HepG2 (cell line): ENCODE measurements around the gene TUBA1C. TPM values are rescaled to one million over a fixed set of nuclear protein-coding genes. Genes with fewer than 3 reads are reported as not detected.
A peak's percentile ranks its signal among the peaks of the same experiment; 100 is the strongest.

Source experiments
- AGO2 ChIP-seq: fragments of 200-400 bp; formaldehyde crosslinking; optimal IDR thresholded peaks from 2 replicates; pipeline ENCODE3; 2017; ENCODE audit warnings: mild to moderate bottlenecking, low read depth, low read length, moderate library complexity
- BRCA1 ChIP-seq: sonication (generic); formaldehyde crosslinking; IDR thresholded peaks from 2 replicates; pipeline ENCODE4 v1.4.0; 2020; ENCODE audit warnings: missing genetic modification reagents
- GABPB1 ChIP-seq: IDR thresholded peaks from 2 replicates; pipeline ENCODE4 v1.6.1; 2016; ENCODE audit warnings: mild to moderate bottlenecking, missing genetic modification reagents, moderate library complexity, missing compliant biosample characterization
- GATA4 ChIP-seq: sonication (generic); IDR thresholded peaks from 2 replicates; pipeline ENCODE4 v1.6.1; 2016; ENCODE audit warnings: antibody characterized with exemption, low read depth, borderline replicate concordance
- HIC2 ChIP-seq: sonication (generic); formaldehyde crosslinking; IDR thresholded peaks from 2 replicates; pipeline ENCODE4 v1.9.0; 2022; ENCODE audit warnings: low read depth, missing genetic modification reagents
- MEIS2 ChIP-seq: sonication (generic); formaldehyde crosslinking; IDR thresholded peaks from 2 replicates; pipeline ENCODE4 v1.9.0; 2021; ENCODE audit warnings: mild to moderate bottlenecking, missing genetic modification reagents
- NR2C2 ChIP-seq: sonication (generic); formaldehyde crosslinking; IDR thresholded peaks from 2 replicates; pipeline ENCODE4 v1.4.0; 2020; ENCODE audit warnings: missing genetic modification reagents, mild to moderate bottlenecking, moderate library complexity, borderline replicate concordance
- SAP130 ChIP-seq: IDR thresholded peaks from 2 replicates; pipeline ENCODE4 v1.6.1; 2016; ENCODE audit warnings: low read depth
- SIX4 ChIP-seq: sonication (generic); formaldehyde crosslinking; IDR thresholded peaks from 2 replicates; pipeline ENCODE4 v1.4.0; 2020; ENCODE audit warnings: missing genetic modification reagents
- ZFP90 ChIP-seq: sonication (generic); formaldehyde crosslinking; IDR thresholded peaks from 2 replicates; pipeline ENCODE4 v1.8.0; 2022; ENCODE audit warnings: missing genetic modification reagents, mild to moderate bottlenecking, inconsistent platforms, borderline replicate concordance
- polyA plus RNA-seq, 8 experiments: library from polyadenylated mRNA; depleted of rRNA in 3 of 8; stranded (reverse) in 7 of 8; unstranded in 1 of 8; fragments of >200 nt; fragmentation: Illumina TruSeq in 4 of 8; extraction: Trizol in 4 of 8; gene quantifications; 2 replicates each; pipeline versions ENCODE4 v1.2.1 to v1.2.3, GENCODE V29; 2011 to 2016; ENCODE audit warnings: low read depth in 4 of 8, missing spikeins in 1 of 8, mixed read lengths in 1 of 8; ENCODE audit not compliant: insufficient read depth in 1 of 8
- total RNA-seq, 5 experiments: library from RNA; depleted of rRNA; stranded (reverse); fragments of >200 nt; fragmentation: Illumina TruSeq; extraction: Trizol; gene quantifications; 2 replicates each; pipeline ENCODE4 v1.2.3, GENCODE V29; 2016; ENCODE audit warnings: low read depth in 1 of 5
- TF ChIP-seq, protein P1 (sequence below): sonication (generic); formaldehyde crosslinking; IDR thresholded peaks from 2 replicates; pipeline ENCODE4 v1.5.0; 2020; ENCODE audit warnings: mild to moderate bottlenecking, missing genetic modification reagents
- TF ChIP-seq, protein P2 (sequence below): IDR thresholded peaks from 2 replicates; pipeline ENCODE4 v1.6.1; 2016; ENCODE audit warnings: mild to moderate bottlenecking
- TF ChIP-seq, protein P3 (sequence below): IDR thresholded peaks from 2 replicates; pipeline ENCODE4 v1.6.1; 2016; ENCODE audit warnings: low read depth
- TF ChIP-seq, protein P4 (sequence below): sonication (generic); formaldehyde crosslinking; IDR thresholded peaks from 2 replicates; pipeline ENCODE4 v1.4.0; 2020; ENCODE audit warnings: missing genetic modification reagents

Gene TUBA1C
- total and polyA plus RNA-seq, 2 of the 13 experiments (the other 11 are each of a cell fraction or from before 2014, with no cell fraction given): 693 to 1,075 TPM

DNA sequence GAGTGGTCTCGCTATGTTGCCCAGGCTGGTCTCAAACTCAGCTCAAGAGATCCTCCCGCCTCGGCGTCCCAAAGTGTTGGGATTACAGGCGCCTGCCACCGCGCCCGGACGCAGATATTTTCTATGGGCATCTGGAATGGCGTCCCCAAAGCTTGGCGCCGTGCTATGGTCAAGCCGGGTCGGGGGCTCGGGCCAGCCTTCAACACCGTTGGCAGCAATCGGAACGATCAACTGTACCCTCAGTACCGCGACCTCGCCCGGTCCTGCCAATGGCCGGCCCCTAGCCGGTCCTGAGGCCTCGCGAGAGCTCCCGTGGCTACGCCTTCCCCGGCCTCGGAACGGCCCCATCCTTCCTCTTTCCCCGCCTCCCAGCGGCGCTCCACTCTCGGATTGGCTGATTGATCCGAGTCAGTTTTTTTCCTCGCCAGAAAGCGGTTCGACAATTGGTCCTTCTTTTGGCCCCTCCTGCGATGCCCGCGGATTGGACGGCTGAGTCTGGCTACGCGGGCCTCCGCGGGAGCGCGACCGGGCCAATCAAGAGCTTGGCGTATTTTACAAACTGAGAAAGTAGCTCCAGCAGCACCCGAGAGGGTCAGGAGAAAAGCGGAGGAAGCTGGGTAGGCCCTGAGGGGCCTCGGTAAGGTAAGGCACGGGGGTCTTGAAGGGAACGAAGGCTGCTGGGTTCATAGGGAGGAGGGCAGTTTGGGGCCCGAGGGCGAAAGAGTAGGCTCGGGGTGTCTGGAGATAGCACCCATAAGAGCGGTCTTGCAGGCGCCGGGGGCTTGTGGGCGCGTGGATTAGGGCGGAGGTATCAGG is 58.0 kb downstream of the TUBA1C start, which contains the start of gene TROAP (continued):
- peak; percentile 100 for TF ChIP-seq SAP130 (CRISPR knock-in tag)
- peak; percentile 47; the same call in 1 of the 2 replicates for TF ChIP-seq ZFP90
- TF ChIP-seq, protein P1, sequence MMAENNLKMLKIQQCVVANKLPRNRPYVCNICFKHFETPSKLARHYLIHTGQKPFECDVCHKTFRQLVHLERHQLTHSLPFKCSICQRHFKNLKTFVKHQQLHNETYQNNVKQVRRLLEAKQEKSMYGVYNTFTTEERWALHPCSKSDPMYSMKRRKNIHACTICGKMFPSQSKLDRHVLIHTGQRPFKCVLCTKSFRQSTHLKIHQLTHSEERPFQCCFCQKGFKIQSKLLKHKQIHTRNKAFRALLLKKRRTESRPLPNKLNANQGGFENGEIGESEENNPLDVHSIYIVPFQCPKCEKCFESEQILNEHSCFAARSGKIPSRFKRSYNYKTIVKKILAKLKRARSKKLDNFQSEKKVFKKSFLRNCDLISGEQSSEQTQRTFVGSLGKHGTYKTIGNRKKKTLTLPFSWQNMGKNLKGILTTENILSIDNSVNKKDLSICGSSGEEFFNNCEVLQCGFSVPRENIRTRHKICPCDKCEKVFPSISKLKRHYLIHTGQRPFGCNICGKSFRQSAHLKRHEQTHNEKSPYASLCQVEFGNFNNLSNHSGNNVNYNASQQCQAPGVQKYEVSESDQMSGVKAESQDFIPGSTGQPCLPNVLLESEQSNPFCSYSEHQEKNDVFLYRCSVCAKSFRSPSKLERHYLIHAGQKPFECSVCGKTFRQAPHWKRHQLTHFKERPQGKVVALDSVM (CRISPR knock-in tag): peak; percentile 88
- no peak for TF ChIP-seq SIX4
- TF ChIP-seq GATA4: no peak
- peak; percentile 78; the same call in 1 of the 2 replicates for TF ChIP-seq GABPB1
- TF ChIP-seq, protein P2, sequence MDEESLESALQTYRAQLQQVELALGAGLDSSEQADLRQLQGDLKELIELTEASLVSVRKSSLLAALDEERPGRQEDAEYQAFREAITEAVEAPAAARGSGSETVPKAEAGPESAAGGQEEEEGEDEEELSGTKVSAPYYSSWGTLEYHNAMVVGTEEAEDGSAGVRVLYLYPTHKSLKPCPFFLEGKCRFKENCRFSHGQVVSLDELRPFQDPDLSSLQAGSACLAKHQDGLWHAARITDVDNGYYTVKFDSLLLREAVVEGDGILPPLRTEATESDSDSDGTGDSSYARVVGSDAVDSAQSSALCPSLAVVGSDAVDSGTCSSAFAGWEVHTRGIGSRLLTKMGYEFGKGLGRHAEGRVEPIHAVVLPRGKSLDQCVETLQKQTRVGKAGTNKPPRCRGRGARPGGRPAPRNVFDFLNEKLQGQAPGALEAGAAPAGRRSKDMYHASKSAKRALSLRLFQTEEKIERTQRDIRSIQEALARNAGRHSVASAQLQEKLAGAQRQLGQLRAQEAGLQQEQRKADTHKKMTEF (CRISPR knock-in tag): peak; percentile 74; the same call in 1 of the 2 replicates
- no peak; the same call in 1 of the 2 replicates for TF ChIP-seq BRCA1 (CRISPR knock-in tag)
- peak; percentile 21; the same call in 1 of the 2 replicates for TF ChIP-seq NR2C2 (CRISPR knock-in tag)
- peak; percentile 17; the same call in 1 of the 2 replicates for TF ChIP-seq MEIS2 (CRISPR knock-in tag)
- TF ChIP-seq, protein P3, sequence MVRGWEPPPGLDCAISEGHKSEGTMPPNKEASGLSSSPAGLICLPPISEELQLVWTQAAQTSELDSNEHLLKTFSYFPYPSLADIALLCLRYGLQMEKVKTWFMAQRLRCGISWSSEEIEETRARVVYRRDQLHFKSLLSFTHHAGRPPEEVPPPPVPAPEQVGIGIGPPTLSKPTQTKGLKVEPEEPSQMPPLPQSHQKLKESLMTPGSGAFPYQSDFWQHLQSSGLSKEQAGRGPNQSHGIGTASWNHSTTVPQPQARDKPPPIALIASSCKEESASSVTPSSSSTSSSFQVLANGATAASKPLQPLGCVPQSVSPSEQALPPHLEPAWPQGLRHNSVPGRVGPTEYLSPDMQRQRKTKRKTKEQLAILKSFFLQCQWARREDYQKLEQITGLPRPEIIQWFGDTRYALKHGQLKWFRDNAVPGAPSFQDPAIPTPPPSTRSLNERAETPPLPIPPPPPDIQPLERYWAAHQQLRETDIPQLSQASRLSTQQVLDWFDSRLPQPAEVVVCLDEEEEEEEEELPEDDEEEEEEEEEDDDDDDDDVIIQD (CRISPR knock-in tag): peak; percentile 81
- peak; percentile 35 for TF ChIP-seq AGO2
- no peak for TF ChIP-seq HIC2 (CRISPR knock-in tag)
- TF ChIP-seq, protein P4, sequence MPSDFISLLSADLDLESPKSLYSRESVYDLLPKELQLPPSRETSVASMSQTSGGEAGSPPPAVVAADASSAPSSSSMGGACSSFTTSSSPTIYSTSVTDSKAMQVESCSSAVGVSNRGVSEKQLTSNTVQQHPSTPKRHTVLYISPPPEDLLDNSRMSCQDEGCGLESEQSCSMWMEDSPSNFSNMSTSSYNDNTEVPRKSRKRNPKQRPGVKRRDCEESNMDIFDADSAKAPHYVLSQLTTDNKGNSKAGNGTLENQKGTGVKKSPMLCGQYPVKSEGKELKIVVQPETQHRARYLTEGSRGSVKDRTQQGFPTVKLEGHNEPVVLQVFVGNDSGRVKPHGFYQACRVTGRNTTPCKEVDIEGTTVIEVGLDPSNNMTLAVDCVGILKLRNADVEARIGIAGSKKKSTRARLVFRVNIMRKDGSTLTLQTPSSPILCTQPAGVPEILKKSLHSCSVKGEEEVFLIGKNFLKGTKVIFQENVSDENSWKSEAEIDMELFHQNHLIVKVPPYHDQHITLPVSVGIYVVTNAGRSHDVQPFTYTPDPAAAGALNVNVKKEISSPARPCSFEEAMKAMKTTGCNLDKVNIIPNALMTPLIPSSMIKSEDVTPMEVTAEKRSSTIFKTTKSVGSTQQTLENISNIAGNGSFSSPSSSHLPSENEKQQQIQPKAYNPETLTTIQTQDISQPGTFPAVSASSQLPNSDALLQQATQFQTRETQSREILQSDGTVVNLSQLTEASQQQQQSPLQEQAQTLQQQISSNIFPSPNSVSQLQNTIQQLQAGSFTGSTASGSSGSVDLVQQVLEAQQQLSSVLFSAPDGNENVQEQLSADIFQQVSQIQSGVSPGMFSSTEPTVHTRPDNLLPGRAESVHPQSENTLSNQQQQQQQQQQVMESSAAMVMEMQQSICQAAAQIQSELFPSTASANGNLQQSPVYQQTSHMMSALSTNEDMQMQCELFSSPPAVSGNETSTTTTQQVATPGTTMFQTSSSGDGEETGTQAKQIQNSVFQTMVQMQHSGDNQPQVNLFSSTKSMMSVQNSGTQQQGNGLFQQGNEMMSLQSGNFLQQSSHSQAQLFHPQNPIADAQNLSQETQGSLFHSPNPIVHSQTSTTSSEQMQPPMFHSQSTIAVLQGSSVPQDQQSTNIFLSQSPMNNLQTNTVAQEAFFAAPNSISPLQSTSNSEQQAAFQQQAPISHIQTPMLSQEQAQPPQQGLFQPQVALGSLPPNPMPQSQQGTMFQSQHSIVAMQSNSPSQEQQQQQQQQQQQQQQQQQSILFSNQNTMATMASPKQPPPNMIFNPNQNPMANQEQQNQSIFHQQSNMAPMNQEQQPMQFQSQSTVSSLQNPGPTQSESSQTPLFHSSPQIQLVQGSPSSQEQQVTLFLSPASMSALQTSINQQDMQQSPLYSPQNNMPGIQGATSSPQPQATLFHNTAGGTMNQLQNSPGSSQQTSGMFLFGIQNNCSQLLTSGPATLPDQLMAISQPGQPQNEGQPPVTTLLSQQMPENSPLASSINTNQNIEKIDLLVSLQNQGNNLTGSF: no peak
